Fibroblast of skin of abdomen (primary cell): ENCODE data around the gene GALNT7.
"Not testable (repeated sequence)": the region's sequence is repeated elsewhere in the genome, so short reads cannot be mapped to it uniquely, and the experiment has no call there.

Experiments
- DNase-seq: peaks from one replicate; pipeline ENCODE4 v3.0.0-alpha.2; 2013

GALNT7 gene

GRCh38 chr4:173195109-173195508, 26.5 kb downstream of the GALNT7 start:
- DNase-seq, result no peak

- DNase-seq, result no peak
Measured at GRCh38 chr4:173199553-173199952, 30.9 kb downstream of the GALNT7 start.

GRCh38 chr4:173200103-173200884, 31.7 kb downstream of the GALNT7 start:
- DNase-seq, result no peak

- no peak for DNase-seq
Measured at GRCh38 chr4:173202395-173202794, 33.8 kb downstream of the GALNT7 start.

GRCh38 chr4:173205656-173206055, 37.0 kb downstream of the GALNT7 start:
- DNase-seq, result no peak

- no peak for DNase-seq
Measured at GRCh38 chr4:173208420-173208819, 39.8 kb downstream of the GALNT7 start.

- no peak for DNase-seq
Measured at GRCh38 chr4:173211222-173211621, 42.6 kb downstream of the GALNT7 start.

GRCh38 chr4:173211838-173212237, 43.2 kb downstream of the GALNT7 start:
- peak; percentile 68 for DNase-seq

GRCh38 chr4:173212379-173212778, 43.8 kb downstream of the GALNT7 start:
- DNase-seq, result no peak

GRCh38 chr4:173213296-173213695, 44.7 kb downstream of the GALNT7 start:
- no peak for DNase-seq

GRCh38 chr4:173214231-173214630, 45.6 kb downstream of the GALNT7 start:
- DNase-seq, result no peak

- peak; percentile 50 for DNase-seq
Measured at GRCh38 chr4:173214661-173215060, 46.0 kb downstream of the GALNT7 start.

GRCh38 chr4:173217075-173217474, 48.5 kb downstream of the GALNT7 start:
- DNase-seq, result no peak

GRCh38 chr4:173217727-173218126, 49.1 kb downstream of the GALNT7 start:
- peak; percentile 22 for DNase-seq

- DNase-seq, result peak; percentile 66
Measured at GRCh38 chr4:173218411-173219125, 50.0 kb downstream of the GALNT7 start.

GRCh38 chr4:173219126-173219437, 50.5 kb downstream of the GALNT7 start:
- not testable (repeated sequence) for DNase-seq

- no peak for DNase-seq
Measured at GRCh38 chr4:173223743-173224142, 55.1 kb downstream of the GALNT7 start.

GRCh38 chr4:173226401-173226888, 57.8 kb downstream of the GALNT7 start:
- no peak for DNase-seq

GRCh38 chr4:173227756-173228155, 59.1 kb downstream of the GALNT7 start:
- DNase-seq, result no peak

GRCh38 chr4:173230062-173230461, 61.5 kb downstream of the GALNT7 start:
- no peak for DNase-seq

- no peak for DNase-seq
Measured at GRCh38 chr4:173231916-173232315, 63.3 kb downstream of the GALNT7 start.

- no peak for DNase-seq
Measured at GRCh38 chr4:173233857-173234256, 65.2 kb downstream of the GALNT7 start.

GRCh38 chr4:173235050-173235449, 66.4 kb downstream of the GALNT7 start:
- DNase-seq, result no peak

- no peak for DNase-seq
Measured at GRCh38 chr4:173236301-173236700, 67.7 kb downstream of the GALNT7 start.
